PC-3 (cell line): ENCODE results near the gene ZMIZ1.

Source experiments
- EZH2 ChIP-seq: fragments of 300-600 bp; sonication (generic); IDR thresholded peaks from one replicate; pipeline ENCODE4 v1.6.1; 2017; ENCODE audit warnings: antibody characterized with exemption, mild to moderate bottlenecking, low read length; ENCODE audit not compliant: unreplicated experiment
- TF ChIP-seq, protein P1 (sequence below): fragments of 300-600 bp; sonication (generic); conservative IDR thresholded peaks from 2 replicates; pipeline ENCODE4 v1.5.1; 2017; ENCODE audit warnings: antibody characterized with exemption, low read depth, mild to moderate bottlenecking, low read length

DNA sequence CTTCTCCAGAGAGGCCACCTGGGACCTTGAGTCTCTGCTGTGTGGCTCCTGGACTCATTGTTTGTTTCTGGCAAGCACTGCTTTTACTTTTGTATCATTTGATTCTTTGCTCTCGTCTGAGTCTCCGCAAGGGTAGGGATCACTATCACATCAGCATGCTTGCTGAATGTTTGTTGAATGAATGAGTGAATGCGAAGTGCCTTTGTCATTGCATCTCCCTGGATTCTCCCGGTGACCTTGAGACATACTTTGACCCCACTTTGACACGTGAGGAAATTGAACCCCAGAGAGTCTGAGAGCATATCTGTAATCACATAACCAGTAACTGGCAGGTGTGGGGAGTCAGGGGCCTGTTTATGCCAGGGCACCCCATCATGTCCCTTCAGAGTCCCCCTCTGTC, 92.8 kb downstream of the ZMIZ1 start:
- TF ChIP-seq, protein P1, sequence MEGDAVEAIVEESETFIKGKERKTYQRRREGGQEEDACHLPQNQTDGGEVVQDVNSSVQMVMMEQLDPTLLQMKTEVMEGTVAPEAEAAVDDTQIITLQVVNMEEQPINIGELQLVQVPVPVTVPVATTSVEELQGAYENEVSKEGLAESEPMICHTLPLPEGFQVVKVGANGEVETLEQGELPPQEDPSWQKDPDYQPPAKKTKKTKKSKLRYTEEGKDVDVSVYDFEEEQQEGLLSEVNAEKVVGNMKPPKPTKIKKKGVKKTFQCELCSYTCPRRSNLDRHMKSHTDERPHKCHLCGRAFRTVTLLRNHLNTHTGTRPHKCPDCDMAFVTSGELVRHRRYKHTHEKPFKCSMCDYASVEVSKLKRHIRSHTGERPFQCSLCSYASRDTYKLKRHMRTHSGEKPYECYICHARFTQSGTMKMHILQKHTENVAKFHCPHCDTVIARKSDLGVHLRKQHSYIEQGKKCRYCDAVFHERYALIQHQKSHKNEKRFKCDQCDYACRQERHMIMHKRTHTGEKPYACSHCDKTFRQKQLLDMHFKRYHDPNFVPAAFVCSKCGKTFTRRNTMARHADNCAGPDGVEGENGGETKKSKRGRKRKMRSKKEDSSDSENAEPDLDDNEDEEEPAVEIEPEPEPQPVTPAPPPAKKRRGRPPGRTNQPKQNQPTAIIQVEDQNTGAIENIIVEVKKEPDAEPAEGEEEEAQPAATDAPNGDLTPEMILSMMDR, result no peak
- no peak for TF ChIP-seq EZH2
